GM19328 (cell line): ENCODE measurements around the gene TADA3.
A peak's percentile ranks its signal among the peaks of the same experiment; 100 is the strongest.
"Not testable (repeated sequence)": the region's sequence is repeated elsewhere in the genome, so short reads cannot be mapped to it uniquely, and the experiment has no call there.

Source experiments
- ATAC-seq: cut with Tn5 transposase; IDR thresholded peaks from one replicate; pipeline ENCODE4 v1.9.1; 2021; ENCODE audit warnings: mild to moderate bottlenecking, moderate library complexity; ENCODE audit not compliant: unreplicated experiment

Gene TADA3

DNA sequence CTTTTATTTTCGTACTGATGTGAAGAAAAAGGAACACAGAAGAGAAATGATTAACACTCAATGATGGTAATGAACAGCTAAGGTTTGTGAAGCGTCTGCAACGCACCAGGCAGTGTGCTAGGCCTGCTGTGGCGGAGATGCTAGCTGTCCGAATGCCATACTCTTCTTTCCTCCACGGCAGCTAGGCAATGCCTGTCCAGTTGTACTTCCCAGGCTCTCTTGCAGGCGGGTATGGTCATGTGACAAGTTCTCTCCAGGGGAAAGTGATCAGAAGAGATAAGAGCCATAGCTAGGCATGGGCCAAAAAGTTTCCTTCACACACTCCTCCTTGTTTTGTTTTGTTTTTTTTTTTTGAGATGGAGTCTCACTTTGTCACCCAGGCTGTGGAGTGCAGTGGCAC, 6.7 kb downstream of the TADA3 start:
- ATAC-seq = no peak

DNA sequence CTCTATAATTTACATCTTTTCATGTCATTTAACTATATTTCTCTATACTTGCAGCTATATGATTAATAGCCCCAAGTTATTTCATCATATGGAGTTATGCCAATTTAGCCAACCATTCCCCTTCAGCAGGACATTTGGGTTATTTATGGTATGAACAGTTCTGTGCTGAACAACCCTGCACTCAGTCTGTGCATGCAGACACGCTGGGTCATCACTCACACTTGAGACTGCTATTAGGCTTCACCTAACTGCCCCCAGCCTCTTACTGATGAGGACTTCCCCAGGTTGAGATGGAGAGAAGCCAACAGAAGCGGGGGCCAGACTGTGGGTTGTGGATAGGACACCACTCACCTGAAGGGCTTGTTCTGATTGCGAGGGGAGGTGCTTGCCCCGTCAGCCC, 7.3 kb downstream of the TADA3 start:
- ATAC-seq = no peak

DNA sequence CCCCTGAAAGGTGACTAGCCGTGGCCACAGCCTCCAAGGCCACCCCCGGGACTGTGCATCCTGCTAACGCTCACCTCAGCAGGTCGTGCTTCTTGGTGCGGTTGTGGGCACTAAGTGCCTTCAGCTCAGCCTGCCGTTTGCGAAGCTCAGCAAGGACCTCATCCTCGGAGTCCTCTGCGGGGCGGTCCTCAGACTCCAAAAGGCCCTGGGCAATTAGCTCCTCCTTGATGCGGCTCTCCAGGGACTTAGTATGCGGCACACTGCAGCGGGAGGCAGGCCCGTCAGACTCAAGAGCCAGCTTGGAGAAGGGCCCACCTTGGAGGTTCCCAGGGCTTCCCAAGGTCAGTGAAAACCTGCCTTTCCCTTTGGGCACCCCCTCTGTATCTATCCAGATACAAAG, 8.3 kb downstream of the TADA3 start:
- no peak for ATAC-seq

DNA sequence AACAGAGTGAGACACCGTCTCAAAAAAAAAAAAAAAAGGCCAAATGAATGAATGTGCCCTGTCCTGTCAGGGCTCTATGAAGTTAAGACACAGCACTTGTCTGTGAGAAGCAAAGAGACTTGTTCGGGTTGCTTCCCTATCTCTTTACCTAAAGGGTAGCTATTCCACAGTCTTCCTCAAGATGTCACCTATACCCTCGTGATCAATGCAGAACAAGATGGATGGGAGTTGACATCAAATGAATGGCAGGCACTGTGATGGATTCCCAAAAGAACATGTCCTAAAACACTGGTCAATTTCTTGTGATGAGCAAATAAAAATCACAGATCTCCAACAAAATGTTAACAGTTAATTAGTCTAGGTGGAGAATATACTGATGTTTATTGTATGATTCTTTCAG, 9.5 kb downstream of the TADA3 start:
- ATAC-seq = no peak

DNA sequence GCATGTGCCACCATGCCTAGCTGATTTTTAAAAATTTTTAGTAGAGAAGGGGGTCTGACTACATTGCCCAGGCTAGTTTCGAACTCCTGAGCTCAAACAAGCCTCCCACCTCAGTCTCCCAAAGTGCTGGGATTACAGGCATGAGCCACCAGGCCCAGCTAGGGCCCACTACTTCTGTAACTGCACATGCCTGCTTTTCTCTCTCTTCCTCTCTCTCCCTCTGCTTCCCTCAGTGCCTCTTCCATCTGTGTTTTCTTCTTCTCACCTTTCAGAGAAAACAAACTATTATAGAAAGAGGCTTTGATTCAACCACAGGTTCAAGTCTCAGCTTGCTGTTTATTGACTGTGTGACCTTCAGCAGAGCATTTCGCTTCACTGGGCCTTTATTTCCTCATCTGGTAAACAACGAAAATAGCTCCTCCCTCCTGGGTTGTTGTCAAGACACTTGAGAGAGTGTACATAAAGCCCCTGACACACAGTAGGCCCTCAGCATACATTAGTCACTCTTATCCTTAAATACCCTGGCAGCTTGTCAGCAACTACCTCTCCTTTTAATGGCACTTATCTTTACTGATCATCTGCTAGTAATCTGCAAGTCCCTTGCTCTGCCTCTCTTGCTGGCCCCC, 10.2 kb downstream of the TADA3 start:
- ATAC-seq = no peak

DNA sequence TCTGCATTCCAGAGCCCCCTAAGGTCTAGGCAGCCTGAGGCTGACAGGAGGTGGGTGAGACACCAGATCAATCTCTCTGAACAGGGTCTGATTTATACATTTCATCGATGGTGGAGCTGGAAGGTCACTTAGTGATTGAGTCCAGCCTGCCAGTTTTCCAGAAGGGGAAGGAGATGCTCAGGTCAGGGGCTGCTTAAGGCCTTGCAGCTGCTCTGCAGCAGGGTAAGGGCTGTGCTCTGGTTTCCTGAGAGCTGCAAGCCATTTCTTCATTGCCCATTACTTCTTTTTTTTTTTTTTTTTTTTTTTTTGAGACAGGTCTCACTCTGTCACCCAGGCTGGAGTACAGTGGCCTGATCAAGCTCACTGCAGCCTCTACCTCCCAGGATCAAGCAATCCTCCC, 10.7 kb downstream of the TADA3 start:
- ATAC-seq = no peak

DNA sequence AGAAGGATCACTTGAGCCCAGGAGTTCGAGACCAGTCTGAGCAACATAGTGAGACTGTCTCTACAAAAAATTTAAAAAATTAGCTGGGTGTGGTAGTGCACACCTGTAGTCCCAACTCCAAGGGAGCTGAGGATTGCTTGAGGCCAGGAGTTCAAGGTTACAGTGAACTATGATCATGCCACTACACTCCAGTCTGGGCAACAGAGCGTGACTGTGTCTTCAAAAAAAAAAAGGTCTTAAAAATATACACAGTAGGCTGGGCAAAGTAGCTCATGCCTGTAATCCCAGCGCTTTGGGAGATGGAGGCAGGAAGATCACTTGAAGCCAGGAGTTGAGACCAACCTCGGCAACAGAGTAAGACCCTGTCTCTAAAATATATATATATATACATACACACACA, 11.4 kb downstream of the TADA3 start:
- ATAC-seq = no peak

DNA sequence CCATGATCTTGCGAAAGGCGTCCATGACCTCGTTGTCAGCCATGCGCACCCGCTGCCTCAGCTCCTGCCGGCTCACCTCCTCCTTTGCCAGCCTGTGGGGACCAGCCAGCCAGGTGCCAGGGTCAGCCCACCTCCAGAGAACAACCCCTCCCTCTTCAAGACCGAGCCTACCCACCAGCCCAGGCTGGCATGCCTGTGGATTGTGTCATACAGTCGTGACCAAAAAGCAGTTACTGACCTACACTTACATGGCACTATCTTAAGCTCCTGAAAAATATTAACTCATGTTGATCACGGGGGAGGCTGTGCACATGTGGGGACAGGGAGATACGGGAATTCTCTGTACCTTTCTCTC, 11.8 kb downstream of the TADA3 start:
- ATAC-seq = no peak

DNA sequence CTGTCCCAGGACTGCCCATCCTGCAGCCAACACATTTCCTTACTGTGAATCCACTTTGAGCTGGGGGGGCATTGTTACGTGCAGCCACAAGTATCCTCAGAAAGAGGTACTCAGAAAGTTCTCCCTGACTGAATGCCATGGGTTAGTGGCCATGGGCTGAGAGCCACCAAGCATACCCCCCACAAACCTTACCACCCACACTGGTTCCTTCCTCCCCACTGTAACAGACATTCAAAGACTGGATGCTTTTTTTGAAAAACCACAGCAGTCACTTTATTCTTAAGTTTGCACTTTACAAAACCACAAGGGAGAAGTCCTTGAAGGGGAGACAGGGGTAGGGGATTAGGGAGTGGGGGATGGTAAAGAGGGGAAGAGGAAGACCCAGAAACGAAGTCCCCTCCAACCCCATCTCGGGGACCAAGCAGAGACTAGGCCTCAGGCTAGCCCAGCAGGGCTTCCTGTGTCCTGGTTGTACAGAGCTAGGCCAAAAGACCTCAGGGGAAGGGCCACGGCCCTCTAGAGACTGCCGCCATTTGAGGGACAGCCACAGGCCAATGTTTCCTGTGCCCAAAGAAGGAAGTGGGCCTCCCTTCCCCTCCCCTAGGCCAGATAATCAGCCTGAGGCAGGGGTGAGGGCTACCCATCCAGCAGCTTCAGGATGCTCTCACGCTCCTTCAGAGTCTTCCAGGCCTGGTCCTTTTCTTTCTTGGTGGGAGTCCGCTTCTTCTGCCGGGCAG, 12.4 kb downstream of the TADA3 start:
- ATAC-seq = peak; percentile 54

DNA sequence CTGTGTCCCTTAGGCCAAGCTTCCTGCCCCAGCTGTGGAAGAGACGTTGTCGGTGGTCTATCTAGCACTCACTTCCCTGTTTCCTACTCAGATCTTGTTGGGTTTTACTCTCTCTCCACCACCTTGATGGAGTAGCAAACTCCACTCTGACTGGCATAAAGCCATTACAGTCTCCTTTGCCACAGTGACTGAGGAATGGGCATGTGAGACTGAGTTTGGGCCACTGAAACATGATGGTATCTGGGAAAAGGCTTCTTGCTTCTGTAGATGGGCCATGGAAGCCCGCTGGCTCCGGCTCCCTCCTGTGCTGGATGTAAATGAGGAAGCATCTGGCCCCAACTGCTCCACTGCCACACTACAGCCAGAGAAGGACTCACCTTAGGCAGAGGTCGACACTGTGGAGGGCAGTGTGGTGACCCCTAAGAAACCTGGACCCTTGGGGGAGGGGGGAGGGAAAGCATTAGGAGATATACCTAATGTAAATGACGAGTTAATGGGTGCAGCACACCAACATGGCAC, 13.1 kb downstream of the TADA3 start:
- ATAC-seq = no peak

DNA sequence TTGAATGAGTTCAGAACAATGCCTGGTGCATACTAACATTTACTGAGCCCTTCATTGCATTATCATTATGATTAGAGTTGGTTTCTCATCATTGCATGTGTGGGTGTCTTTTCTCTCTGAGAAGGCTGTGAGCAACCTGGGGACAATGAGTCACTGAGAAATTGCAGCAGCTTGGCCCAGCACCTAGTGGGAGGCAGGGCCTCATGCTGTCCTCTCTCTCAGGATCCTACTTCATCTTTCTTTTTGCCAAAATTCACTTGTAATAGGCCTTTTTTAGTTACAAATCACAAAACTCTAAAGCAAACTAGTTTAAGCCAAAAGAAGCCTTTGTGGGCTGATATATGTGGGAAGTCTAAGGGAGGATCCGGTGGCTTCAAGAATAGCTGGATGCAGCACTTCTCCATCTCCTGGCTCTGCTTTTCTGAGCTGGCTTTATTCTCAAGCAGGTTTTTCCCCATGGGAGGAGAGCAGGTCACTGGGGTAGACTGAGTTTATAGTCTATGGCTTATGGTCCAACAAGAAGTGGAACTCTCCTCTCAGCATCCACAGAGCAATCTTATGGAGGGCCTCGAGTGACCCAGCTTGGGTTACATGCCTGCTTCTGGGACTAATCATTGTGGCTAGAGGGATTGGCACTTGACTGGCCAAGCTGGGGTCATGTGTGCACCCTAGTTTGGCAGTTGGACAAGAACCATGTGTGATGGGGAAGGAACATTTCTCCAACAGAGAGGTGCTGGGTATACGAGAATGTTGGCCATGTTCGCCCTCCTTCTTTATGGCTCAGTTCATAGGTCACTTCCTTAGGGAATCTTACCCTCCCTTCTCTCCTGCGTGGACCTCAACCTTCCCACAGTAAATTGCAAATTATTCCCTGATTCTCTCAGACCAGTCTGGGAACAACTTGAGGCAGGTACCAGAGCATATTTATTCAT, 13.9 kb downstream of the TADA3 start:
- ATAC-seq = no peak

DNA sequence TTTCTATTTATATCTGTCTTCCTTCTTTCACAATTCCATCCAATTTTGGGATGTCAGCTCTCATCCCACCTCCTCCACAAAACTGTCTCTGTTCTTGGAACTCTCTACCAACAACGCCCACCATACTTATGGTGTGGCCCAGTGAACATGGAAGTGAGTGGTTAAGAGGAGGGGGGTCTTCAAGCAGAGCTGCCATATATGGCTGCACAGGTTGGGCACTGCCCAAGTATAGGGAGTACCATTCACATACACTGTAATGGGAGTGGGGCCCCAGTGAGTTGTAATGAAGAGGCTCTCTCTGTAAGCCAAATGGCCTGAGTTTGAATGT, 14.6 kb downstream of the TADA3 start:
- ATAC-seq = no peak

DNA sequence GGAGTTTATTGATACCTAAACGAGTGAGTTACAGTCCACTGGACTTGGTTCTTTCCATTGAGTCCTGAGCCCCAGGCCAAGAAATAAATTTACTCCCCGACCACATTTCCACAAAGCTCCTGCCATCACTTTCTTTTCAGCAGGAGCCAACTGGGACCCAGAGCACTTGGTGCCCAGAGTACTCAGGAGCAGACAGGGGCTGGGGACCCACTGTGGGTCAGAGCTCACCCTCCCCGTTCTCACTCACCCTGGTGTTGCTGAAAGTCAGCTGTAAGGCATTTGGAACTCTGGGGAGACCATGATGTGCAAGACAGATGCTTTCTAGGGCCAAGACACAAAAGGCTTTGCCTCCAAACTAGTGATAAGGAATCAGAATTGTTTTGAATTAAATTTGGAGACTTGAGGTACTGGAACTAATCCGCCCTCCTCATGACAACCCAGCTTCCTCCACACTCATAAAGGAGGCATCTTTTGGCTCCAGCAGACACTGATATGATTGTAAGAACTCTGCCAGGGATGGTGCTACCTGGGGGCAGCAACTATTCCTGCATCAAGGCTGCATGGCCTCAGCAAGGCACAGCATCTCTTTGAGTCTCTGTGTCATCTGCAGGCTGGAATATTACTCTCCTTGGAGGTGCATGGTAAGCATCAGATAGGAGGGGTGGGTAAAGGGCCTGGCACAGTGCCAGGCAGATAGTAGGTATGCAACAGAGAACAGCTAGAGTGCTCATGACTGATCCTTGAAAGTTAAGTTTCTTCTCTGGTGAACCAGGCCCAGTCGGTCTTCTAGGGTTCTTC, 15.2 kb downstream of the TADA3 start:
- ATAC-seq = no peak

DNA sequence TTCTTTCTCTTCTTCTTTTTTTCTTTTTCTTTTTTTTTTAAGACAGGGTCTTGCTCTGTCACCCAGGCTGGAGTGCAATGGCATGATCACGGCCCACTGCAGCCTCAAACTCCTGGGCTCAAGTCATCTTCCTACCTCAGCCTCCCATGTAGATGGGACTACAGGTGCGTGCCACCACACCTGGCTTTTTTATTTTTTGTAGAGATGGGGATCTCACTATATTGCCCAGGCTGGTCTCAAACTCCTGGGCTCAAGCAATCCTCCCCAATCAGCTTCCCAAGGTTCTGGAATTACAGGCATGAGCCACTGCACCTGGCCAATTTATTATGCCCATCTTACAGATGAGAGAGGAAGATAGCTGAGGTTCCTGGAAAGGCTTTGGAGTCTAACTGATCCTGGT, 21.3 kb downstream of the TADA3 start:
- ATAC-seq = not testable (repeated sequence)

DNA sequence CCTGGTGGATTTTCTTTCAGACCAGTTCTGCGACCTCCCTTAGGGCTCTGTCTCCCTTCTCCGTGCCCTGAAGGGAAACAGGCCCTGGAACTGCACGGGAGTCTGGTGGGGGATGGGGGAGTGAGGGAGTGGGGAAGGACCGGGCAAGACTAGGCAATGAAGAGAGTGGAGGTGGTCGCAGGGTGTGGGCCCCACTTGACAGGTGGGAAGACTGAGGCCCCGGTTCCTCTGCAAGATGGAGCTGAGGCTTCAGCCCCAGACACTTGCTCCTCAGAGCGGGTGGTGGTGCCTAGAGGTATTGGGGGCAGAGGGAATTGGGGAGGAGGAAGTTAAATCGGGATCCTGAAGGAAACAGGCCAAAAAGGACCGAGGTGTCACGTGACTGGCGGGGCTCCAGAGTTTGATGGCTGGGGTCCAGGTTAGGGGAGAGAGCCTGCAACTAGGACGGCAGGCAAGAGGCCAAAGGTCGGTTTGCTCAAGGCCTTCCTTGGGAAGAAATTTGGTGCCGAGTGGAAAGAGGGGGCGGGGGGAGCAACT, 21.9 kb downstream of the TADA3 start:
- ATAC-seq = no peak

DNA sequence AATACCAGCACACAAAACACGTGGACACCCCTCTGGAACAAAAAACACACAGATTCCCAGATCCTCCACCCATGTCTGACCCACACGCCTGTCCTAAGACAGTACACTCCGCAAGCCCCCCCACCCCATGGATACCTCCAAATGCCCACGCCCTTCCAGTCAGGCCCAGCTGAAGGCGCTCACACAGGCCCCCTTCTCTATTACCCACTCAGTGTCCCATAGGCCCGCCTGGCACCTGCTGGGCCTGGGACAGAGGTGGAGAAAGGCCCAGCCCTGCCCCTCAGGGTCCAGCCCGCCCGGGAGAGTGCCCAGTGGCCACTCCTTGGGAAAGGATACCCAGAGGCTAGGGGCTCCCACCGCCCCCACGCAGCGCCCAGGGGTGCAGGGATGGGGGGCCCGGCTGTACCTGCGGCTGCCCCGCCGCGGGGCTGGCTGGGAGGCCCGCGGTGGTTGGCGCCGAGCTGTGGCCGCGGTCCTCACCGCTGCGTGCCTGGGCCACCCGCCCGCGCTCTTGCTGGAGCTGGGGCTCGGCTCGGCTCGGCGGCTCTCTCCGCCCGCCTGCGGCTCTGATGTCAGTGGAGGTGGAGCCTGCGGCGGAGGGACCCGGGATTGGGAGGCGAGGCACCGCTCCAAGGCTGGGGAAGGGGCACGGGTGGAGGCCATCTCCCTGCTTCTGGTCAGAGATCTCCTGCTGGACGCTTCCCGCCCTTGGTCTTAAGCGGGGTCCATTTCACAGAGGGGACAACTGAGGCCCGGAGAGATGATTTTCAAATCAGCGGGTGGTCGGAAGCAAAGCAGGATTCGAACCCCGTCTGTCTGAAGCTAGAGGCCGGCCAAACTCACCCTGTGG, 22.6 kb downstream of the TADA3 start, which contains the start of gene CAMK1:
CAMK1 (minus strand) TSS at position 522 of the 850 bp plus-strand sequence. CDS start 2,198 bp downstream, outside the sequence.
- ATAC-seq = peak; percentile 71

DNA sequence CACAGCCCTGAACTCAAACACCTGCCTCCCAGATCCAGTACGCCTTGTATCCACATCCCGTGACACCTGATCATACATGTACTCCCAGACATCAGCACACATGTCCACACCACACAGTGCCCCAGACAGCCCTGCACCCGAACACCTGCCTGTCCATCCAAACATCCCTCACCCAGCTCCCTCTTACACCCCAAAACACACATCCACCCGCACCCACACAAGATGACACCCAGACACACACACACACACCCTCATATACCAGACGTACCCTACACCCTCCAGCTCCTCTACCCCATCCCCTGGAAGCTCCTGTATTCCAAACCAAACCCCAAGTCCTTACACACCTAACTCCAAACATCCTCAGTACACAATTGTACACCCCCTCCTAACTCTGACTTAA, 23.3 kb downstream of the TADA3 start:
- no peak for ATAC-seq

DNA sequence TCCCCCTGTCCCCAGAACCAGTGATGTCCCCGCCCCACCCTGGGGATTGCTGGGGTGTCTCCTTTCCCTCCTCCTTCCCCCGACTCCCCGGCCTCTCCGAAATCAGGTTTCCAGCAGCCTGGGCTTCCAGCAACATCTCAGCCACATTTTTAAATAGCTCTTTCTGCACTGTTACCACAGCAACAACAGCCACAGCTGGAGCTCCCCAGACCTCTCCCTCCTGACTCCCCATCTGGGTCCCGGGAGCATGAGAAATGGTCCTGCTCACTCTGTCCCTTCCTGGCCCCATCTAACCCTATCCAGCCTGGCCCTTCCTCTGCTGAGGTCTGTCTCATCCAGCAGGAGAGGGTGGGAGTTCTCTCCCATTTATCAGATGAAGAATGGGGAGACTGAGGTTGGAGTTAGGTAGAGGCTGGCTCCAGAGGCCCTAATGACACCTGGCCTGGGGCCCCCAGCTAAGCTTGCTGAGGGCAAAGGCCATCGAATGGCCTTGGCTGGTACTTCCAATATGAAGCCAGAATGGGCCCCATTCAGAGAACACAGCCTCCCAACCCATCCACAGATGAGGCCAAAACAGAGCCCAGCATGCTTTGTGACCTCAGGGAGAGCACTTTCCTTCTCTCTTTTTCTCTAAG, 24.0 kb downstream of the TADA3 start:
- ATAC-seq = no peak

DNA sequence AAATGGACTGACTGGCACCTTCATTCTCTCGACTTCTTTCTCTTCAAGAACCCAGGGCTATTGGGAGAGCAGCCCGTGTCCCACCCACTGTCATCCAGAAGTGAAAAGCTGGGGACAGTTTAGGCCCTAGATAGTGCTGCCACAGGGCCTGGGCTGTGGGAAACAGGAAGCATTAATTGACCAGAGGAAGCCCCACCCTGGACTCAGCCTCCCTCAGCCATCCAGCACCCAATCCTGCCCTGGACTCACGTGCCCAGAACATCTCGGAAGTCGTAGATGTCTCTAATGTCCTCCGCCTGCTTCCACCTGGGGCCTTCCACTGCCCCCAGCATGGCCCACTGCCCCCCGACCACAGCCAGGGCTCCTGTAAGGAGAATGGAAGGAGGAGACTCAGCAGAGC, 24.9 kb downstream of the TADA3 start:
- ATAC-seq = no peak
